Lower lobe of right lung (tissue), 2 donors: Measurements from ENCODE around the gene DNAAF1. TPM values are rescaled to one million over a fixed set of nuclear protein-coding genes. Genes with fewer than 3 reads are reported as not detected.

ENCODE experiments used
- ATAC-seq, 2 donors: fragments of 200-7000 bp; cut with Tn5 transposase; one replicate each; pipeline ENCODE4 v1.9.1; 2020 to 2022; ENCODE audit warnings: mild to moderate bottlenecking in 2 of 2, moderate library complexity in 2 of 2
- DNase-seq: peaks from one replicate; pipeline ENCODE4 v3.0.0-alpha.2; 2020
- H3K27ac ChIP-seq: fragments of 200-600 bp; one replicate; pipeline ENCODE4 v1.8.0; 2022
- H3K27me3 ChIP-seq: fragments of 200-600 bp; one replicate; pipeline ENCODE4 v1.8.0; 2022; ENCODE audit warnings: low read depth
- H3K36me3 ChIP-seq: fragments of 200-600 bp; one replicate; pipeline ENCODE4 v1.8.0; 2022; ENCODE audit warnings: mild to moderate bottlenecking
- H3K4me1 ChIP-seq: fragments of 200-600 bp; one replicate; pipeline ENCODE4 v1.8.0; 2022
- H3K4me3 ChIP-seq: fragments of 200-600 bp; one replicate; pipeline ENCODE4 v1.8.0; 2022; ENCODE audit warnings: mild to moderate bottlenecking
- H3K9me3 ChIP-seq: fragments of 200-600 bp; one replicate; pipeline ENCODE4 v1.8.0; 2022
- CTCF ChIP-seq: fragments of 200-600 bp; IDR thresholded peaks from one replicate; pipeline ENCODE4 v1.8.0; 2022; ENCODE audit warnings: antibody characterized with exemption, mild to moderate bottlenecking
- intact Hi-C: fragments of 100-400 bp; cut with DNase I; formaldehyde crosslinking; loops from one replicate; pipeline ENCODE4 v1.11.0; 2022
- total RNA-seq: library from RNA; stranded (reverse); fragmentation: NEBNext Ultra II Directional; extraction: Animal tissue kit (Norgen Biotek cat#: 25700); gene quantifications from one replicate; pipeline ENCODE4 v1.2.1, GENCODE V29; 2021
- donor health status: DM: no; HTN: yes; CAD: no; lungs with severe emphysema.

DNAAF1 gene
- total RNA-seq, 1 donor from 2014 or later: 18.8 TPM

GRCh38 chr16:84181144-84181915 is 36.2 kb downstream of the DNAAF1 start:
- no peaks in the 10 kb centered on the region for H3K9me3 ChIP-seq
- ATAC-seq: no peak
- intact Hi-C loops: no loop called here
- H3K27me3 ChIP-seq: no peaks in the 10 kb centered on the region
- H3K36me3 ChIP-seq: peaks cover 59% of the 10 kb centered on the region
- no peak overlapping the region for H3K4me3 ChIP-seq
- H3K4me1 ChIP-seq: peaks cover 51% of the 10 kb centered on the region
- no peak for DNase-seq
- TF ChIP-seq CTCF: no peak
- H3K27ac ChIP-seq: no peak overlapping the region

- Histone ChIP-seq H3K27ac (peak overlapping the region; percentile 10), H3K27me3 (no peaks in the 10 kb centered on the region), H3K4me1 (peaks cover 45% of the 10 kb centered on the region), H3K9me3 (no peaks in the 10 kb centered on the region), H3K36me3 (peaks cover 59% of the 10 kb centered on the region), H3K4me3 (no peak overlapping the region)
- TF ChIP-seq CTCF: no peak
- no peak for ATAC-seq
- DNase-seq: no peak
- intact Hi-C loops: no loop called here
Measured at GRCh38 chr16:84182104-84182503, 37.0 kb downstream of the DNAAF1 start.

- no peaks in the 10 kb centered on the region for H3K9me3 ChIP-seq
- TF ChIP-seq CTCF: no peak
- no peaks in the 10 kb centered on the region for H3K27me3 ChIP-seq
- peaks cover 40% of the 10 kb centered on the region for H3K4me1 ChIP-seq
- ATAC-seq (no peak), DNase-seq (no peak)
- peak overlapping the region; percentile 85 for H3K27ac ChIP-seq
- no peak overlapping the region for H3K4me3 ChIP-seq
- intact Hi-C loops: no loop called here
- H3K36me3 ChIP-seq: peaks cover 59% of the 10 kb centered on the region
Measured at GRCh38 chr16:84182680-84183571, 37.8 kb downstream of the DNAAF1 start.

GRCh38 chr16:84183572-84183875 is 38.4 kb downstream of the DNAAF1 start:
- Histone ChIP-seq H3K4me3 (no peak overlapping the region), H3K9me3 (no peaks in the 10 kb centered on the region), H3K27me3 (no peaks in the 10 kb centered on the region), H3K4me1 (peaks cover 36% of the 10 kb centered on the region), H3K27ac (peak overlapping the region; percentile 85), H3K36me3 (peaks cover 53% of the 10 kb centered on the region)
- ATAC-seq: no peak
- DNase-seq: no peak
- no peak for TF ChIP-seq CTCF
- intact Hi-C loops: no loop called here

GRCh38 chr16:84183911-84184591 is 38.9 kb downstream of the DNAAF1 start:
- no peak for DNase-seq
- Histone ChIP-seq H3K4me1 (peaks cover 36% of the 10 kb centered on the region), H3K4me3 (no peak overlapping the region), H3K36me3 (peaks cover 48% of the 10 kb centered on the region), H3K27ac (peak overlapping the region; percentile 85), H3K9me3 (no peaks in the 10 kb centered on the region), H3K27me3 (no peaks in the 10 kb centered on the region)
- peak; percentile 29 for TF ChIP-seq CTCF
- intact Hi-C loops: no loop called here
- peak in 1 of 2 donors; percentile 19 for ATAC-seq
